Measurements from ENCODE around the gene SLC35F4.

Gene SLC35F4

DNA sequence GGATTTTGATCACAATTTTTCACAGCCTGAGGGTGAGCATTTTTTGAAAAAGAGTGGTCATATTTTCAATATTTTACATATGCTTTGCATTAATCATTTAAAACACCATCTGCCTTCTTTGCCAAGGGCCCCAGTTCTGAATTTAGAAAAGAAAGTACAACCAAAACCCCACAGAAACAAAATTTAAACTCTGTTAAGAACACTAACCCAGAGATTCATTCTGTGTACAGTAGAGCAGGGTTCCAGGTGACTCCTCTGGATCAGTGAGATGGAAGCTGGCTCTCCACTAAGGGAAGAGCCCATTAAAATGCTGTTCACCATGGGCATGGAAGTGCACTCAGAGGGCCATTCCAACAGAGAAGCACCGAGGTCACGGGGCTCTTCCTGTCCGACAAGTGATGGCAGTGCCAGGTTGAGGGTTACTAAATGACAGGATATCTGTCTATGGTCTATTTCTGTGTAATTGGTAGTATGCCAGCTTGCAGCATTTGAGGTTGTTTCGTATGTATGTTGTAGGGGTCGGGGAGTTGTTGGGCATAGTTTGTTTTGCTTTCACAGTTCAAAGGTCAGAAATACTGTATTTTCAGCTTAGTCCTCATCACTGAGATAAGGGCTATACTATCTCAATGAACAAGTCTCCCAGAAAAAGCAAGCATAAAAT, 95.9 kb downstream of the SLC35F4 start:
- no peak overlapping the region for H3K4me3 ChIP-seq (replicated peaks; ENCODE audit: insufficient read depth, low read length)
- no peak overlapping the region for H3K27ac ChIP-seq (replicated peaks)
- no peaks in the 10 kb centered on the region for H3K27me3 ChIP-seq (ENCODE audit: insufficient read depth, poor library complexity, severe bottlenecking)
- no peak for DNase-seq (ENCODE audit: low read depth in 1 of 2, low spot score in 1 of 2)
- TF ChIP-seq, protein P1, sequence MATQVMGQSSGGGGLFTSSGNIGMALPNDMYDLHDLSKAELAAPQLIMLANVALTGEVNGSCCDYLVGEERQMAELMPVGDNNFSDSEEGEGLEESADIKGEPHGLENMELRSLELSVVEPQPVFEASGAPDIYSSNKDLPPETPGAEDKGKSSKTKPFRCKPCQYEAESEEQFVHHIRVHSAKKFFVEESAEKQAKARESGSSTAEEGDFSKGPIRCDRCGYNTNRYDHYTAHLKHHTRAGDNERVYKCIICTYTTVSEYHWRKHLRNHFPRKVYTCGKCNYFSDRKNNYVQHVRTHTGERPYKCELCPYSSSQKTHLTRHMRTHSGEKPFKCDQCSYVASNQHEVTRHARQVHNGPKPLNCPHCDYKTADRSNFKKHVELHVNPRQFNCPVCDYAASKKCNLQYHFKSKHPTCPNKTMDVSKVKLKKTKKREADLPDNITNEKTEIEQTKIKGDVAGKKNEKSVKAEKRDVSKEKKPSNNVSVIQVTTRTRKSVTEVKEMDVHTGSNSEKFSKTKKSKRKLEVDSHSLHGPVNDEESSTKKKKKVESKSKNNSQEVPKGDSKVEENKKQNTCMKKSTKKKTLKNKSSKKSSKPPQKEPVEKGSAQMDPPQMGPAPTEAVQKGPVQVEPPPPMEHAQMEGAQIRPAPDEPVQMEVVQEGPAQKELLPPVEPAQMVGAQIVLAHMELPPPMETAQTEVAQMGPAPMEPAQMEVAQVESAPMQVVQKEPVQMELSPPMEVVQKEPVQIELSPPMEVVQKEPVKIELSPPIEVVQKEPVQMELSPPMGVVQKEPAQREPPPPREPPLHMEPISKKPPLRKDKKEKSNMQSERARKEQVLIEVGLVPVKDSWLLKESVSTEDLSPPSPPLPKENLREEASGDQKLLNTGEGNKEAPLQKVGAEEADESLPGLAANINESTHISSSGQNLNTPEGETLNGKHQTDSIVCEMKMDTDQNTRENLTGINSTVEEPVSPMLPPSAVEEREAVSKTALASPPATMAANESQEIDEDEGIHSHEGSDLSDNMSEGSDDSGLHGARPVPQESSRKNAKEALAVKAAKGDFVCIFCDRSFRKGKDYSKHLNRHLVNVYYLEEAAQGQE (IDR thresholded peaks at IDR 0.05; ENCODE audit: insufficient replicate concordance, low read depth), result no peak
- no peak for TF ChIP-seq SPI1 (IDR thresholded peaks at IDR 0.05; ENCODE audit: borderline replicate concordance, low read depth)
- TF ChIP-seq, protein P2, sequence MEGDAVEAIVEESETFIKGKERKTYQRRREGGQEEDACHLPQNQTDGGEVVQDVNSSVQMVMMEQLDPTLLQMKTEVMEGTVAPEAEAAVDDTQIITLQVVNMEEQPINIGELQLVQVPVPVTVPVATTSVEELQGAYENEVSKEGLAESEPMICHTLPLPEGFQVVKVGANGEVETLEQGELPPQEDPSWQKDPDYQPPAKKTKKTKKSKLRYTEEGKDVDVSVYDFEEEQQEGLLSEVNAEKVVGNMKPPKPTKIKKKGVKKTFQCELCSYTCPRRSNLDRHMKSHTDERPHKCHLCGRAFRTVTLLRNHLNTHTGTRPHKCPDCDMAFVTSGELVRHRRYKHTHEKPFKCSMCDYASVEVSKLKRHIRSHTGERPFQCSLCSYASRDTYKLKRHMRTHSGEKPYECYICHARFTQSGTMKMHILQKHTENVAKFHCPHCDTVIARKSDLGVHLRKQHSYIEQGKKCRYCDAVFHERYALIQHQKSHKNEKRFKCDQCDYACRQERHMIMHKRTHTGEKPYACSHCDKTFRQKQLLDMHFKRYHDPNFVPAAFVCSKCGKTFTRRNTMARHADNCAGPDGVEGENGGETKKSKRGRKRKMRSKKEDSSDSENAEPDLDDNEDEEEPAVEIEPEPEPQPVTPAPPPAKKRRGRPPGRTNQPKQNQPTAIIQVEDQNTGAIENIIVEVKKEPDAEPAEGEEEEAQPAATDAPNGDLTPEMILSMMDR (IDR thresholded peaks at IDR 0.05; ENCODE audit: insufficient read depth, low read length), result no peak
- TF ChIP-seq GABPA (IDR thresholded peaks at IDR 0.05; ENCODE audit: low read depth), result no peak
- no peak for TF ChIP-seq POLR2AphosphoS5 (IDR thresholded peaks at IDR 0.05; ENCODE audit: low read depth)

DNA sequence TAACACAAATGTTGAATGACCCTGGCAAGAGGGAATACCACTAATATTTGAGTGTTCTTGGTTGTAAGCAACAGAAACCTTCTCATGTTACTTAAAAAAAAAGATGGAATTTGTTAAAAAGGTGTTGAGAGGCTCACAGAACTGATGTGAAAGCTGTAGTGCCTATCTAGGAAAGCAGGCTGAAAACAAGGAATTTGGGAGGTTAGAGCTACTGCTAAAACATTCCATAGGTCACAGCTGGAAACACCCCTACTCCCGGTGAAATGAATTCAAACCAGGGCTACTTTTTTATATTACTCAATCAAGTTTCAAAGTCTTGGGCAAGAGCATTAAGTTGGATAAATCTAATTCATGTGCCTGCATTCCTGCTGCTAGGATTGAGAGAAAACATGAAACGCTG, 104.1 kb downstream of the SLC35F4 start:
- no peak overlapping the region for H3K4me3 ChIP-seq (replicated peaks; ENCODE audit: insufficient read depth, low read length)
- TF ChIP-seq, protein P2 (IDR thresholded peaks at IDR 0.05; ENCODE audit: insufficient read depth, low read length), result no peak
- no peak for TF ChIP-seq GABPA (IDR thresholded peaks at IDR 0.05; ENCODE audit: low read depth)
- TF ChIP-seq, protein P1 (IDR thresholded peaks at IDR 0.05; ENCODE audit: insufficient replicate concordance, low read depth), result no peak
- no peak for TF ChIP-seq SPI1 (IDR thresholded peaks at IDR 0.05; ENCODE audit: borderline replicate concordance, low read depth)
- TF ChIP-seq POLR2AphosphoS5 (IDR thresholded peaks at IDR 0.05; ENCODE audit: low read depth), result no peak
- H3K27ac ChIP-seq (replicated peaks), result no peak overlapping the region
- no peaks in the 10 kb centered on the region for H3K27me3 ChIP-seq (ENCODE audit: insufficient read depth, poor library complexity, severe bottlenecking)
- no peak for DNase-seq (ENCODE audit: low read depth in 1 of 2, low spot score in 1 of 2)

DNA sequence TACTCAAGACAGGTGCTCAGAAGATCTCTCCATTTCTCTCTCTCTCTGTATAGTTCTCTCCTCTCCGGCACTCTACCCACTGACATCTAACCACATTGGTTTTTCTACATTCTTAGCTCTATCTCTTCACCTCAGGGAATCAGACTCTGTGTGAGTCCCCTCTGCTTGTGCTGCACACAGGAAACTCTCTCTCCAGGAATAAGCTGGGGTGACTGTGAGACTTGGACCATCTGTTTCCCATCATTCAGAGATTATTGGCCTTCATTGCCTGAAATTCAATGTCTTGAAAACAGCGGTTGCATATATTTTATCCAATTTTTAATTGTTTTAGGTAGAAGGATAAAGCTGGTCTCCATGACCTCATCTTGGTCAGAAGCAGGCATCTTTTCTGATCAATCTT, 105.0 kb downstream of the SLC35F4 start:
- TF ChIP-seq, protein P2 (IDR thresholded peaks at IDR 0.05; ENCODE audit: insufficient read depth, low read length), result no peak
- no peak for TF ChIP-seq GABPA (IDR thresholded peaks at IDR 0.05; ENCODE audit: low read depth)
- Histone ChIP-seq H3K4me3 (replicated peaks; ENCODE audit: insufficient read depth, low read length) (no peak overlapping the region), H3K27me3 (ENCODE audit: insufficient read depth, poor library complexity, severe bottlenecking) (no peaks in the 10 kb centered on the region), H3K27ac (replicated peaks) (no peak overlapping the region)
- DNase-seq (ENCODE audit: low read depth in 1 of 2, low spot score in 1 of 2), result no peak

DNA sequence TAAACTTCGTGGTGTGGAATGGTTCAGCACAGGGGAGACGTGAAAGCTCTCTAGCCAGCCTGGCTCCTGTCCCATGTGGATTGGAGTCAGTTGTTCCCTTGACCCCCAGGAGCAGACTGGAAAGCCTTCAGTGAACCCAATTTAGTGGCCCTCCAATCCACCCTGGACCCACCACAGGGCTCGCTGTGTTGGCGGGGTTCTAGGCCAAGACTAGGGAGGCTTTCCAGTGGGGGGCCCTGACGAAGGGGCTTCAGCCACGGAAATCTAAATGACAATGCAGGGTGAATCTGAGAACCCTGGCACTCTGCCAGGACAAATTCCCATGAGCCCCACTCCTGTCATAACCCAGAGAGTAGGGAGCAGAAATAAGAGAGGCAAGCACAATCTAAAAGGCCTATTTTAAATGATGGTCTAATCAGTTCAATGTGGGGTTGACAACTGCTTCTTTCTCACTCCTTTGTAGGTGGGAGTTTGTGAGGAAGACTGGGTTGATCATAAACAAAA, 110.8 kb downstream of the SLC35F4 start:
- no peak for DNase-seq (ENCODE audit: low read depth in 1 of 2, low spot score in 1 of 2)
- no peaks in the 10 kb centered on the region for H3K27me3 ChIP-seq (ENCODE audit: insufficient read depth, poor library complexity, severe bottlenecking)
- no peak overlapping the region for H3K27ac ChIP-seq (replicated peaks)
- no peak for TF ChIP-seq POLR2AphosphoS5 (IDR thresholded peaks at IDR 0.05; ENCODE audit: low read depth)
- TF ChIP-seq SPI1 (IDR thresholded peaks at IDR 0.05; ENCODE audit: borderline replicate concordance, low read depth), result no peak
- TF ChIP-seq, protein P1 (IDR thresholded peaks at IDR 0.05; ENCODE audit: insufficient replicate concordance, low read depth), result no peak
- TF ChIP-seq, protein P2 (IDR thresholded peaks at IDR 0.05; ENCODE audit: insufficient read depth, low read length), result no peak
- no peak for TF ChIP-seq GABPA (IDR thresholded peaks at IDR 0.05; ENCODE audit: low read depth)
- H3K4me3 ChIP-seq (replicated peaks; ENCODE audit: insufficient read depth, low read length), result no peak overlapping the region
